Measurements from ENCODE around the gene NUB1.
A peak's percentile ranks its signal among the peaks of the same experiment; 100 is the strongest.
"Not testable (repeated sequence)": the region's sequence is repeated elsewhere in the genome, so short reads cannot be mapped to it uniquely, and the experiment has no call there.

NUB1 gene

GRCh38 chr7:151341357-151342101 is at the start of gene NUB1:
Gene NUB1 (plus strand): TSS chr7:151341812. CDS start chr7:151345350, 3,538 bp downstream.
- peak; percentile 91 for DNase-seq

DNA sequence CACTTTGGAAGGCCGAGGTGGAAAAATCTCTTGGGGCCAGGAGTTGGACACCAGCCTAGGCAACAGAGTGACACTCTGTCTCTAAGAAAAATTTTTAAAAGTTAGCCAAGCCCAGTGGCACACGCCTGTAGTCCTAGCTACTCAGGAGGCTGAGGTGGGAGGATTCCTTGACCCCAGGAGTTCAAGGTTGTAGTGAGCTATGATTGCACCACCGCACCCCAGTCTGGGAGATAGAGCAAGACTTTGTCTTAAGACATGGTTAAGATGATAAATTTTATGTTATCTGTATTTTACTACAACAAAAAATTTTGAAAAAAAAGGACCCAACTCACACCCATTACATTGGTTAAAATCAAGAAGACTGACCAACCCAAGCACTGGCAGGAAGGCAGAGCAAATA is 48.8 kb upstream of the NUB1 start:
- no peak for DNase-seq

DNA sequence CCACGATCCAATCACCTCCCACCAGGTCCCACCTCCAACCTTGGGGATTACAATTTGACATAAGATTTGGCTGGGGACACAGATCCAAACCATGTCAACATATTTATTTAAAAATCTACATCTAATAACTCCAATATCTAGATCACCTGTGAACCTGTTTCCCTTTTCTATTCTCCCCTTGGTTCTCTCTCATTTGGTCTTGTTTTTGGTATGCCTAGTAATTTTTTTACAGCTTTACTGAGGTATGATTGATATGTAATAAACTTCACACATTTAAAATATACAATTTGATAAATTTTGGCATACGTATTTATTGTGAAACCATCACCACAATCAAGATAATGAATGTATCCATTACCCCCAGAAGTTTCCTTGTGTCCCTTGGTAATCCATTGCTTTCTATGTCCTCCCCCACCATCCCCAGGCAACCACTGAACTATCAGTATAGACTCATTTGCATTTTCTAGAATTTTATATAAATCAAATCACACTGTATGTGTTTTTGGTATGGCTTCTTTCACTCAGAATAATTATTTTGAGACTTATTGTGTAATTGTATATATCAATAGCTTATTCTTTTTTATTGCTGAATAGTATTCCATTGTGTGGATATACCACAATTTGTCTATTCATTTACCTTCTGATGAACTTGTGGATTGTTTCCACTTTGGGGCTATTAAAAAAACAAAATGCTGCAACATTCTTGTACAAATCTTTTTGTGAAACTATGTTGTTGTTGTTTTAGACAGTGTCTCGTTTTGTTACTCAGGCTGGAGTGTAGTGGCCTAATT is 45.2 kb upstream of the NUB1 start:
- DNase-seq: no peak

GRCh38 chr7:151298765-151299164 is 42.8 kb upstream of the NUB1 start:
- no peak for DNase-seq

GRCh38 chr7:151299530-151299929 is 42.1 kb upstream of the NUB1 start:
- no peak for DNase-seq

- no peak for DNase-seq
Observed at GRCh38 chr7:151299940-151300645, 41.5 kb upstream of the NUB1 start.

DNA sequence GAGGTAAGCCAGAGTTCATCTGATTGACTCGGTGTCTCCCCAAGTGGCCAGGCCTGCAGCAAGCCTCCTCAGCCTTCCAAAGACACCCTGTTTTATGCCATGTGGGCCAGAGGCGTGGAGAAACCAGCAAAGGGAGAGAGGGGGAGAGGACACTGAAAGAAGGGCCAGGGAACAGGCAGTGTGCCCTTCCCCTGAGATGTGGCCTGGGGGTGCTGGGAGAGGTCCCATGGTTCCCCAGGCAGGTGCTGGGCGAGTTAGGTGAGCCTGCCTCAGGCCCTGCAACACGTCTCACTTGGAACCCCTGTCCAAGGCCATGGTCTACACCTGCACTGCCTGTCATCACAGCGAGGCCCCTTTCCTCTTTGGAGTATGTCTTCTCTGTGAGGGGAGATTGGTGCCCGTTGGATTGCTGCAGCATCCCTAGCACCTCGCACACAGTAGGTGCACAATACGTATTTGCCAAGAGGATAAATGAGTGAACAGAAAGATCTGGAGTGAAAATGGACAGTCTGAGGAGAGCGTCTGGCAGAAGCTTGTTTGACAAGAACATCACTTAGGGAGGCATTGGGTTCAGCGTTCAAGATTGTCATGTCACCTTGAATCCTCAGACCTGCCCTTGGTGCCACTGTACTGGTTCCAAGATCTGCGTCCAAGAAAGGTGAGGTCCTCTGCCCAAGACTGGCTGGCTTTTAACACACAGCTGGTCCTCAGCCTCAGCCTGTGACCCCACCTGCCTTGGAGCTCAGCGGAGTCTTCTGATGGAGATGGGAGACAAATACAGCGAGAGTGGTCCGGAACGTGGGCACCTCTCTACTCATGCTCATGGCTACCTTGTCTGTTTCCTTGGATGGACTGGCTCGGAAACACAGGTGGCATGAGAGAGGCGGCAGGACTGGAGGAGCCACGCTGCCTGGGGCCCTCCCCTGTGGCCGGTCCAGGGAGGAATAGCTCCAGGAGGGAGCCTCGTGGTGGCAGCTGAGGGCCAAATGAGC is 39.8 kb upstream of the NUB1 start:
- no peak for DNase-seq

DNA sequence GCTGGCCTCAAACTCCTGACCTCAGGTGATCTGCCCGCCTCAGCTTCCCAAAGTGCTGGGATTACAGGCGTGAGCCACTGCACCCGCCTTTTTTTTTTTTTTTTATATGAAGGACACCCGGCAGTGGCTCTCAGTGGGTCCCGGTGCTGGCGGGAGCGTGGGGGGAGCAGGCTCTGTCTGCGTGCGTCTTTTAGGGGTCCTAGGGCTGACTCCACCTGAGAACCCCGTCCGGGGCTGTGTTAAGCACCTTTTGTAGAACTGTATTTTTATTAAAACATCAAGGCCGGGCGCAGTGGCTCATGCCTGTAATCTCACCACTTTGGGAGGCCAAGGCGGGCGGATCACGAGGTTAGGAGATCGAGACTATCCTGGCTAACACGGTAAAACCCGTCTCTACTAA is 37.4 kb upstream of the NUB1 start:
- not testable (repeated sequence) for DNase-seq

DNA sequence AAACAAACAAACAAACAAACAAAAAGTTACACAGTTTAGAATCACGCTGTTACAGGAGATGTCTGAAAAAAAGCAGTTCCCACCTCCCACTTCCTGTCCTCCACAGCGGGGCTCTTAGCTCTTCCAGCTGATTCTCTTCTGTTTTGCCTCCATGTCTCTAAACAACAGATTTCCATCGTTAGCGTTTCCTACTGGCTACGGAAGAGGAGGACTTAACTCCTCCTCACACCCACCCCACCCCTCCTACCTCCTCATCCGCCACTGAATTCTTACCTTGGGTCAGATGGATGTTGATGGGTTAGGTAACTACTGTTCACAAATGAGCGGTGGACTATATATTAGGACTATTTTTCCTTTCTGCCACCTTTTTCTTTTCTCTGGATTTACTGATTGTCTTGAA is 36.8 kb upstream of the NUB1 start:
- DNase-seq: no peak

DNA sequence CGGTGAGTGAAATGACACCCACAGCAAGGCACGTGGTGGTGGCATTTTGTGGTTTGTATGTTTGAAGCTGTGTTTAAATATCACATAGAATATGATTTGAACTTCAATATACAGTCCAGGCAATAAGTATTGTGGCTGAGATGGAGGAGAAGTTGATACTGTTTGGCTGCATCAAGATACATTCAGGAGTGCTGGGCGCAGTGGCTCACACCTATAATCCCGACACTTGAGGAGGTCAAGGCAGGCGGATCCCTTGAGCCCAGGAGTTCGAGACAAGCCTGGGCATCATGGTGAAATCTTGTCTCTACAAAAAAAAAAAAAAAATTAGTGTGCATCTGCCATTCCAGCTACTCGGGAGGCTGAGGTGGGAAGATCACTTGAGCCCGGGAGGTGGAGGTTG is 35.2 kb upstream of the NUB1 start:
- DNase-seq: no peak

- no peak for DNase-seq
Observed at GRCh38 chr7:151306860-151307259, 34.8 kb upstream of the NUB1 start.

DNA sequence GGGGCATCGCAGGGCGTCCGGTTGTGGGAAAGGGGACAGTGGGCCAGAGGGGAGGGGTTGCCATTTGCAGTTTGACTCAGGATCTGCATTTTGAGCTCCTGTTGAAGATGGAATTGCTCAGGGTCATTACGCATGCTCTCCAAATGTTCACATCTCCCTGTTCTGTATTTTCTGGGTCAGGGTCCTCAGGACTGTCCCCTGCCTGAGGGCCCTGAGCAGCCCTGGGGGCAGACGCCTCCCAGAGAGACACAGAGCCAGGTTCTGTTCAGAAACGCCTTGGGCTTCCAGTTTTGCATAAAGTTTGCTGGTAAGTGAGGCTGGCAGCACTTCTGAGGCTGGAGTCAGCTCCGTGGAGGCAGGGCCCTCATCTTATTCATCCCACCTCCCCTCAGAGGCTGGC is 34.1 kb upstream of the NUB1 start:
- no peak for DNase-seq

GRCh38 chr7:151308256-151308655 is 33.4 kb upstream of the NUB1 start:
- no peak for DNase-seq

DNA sequence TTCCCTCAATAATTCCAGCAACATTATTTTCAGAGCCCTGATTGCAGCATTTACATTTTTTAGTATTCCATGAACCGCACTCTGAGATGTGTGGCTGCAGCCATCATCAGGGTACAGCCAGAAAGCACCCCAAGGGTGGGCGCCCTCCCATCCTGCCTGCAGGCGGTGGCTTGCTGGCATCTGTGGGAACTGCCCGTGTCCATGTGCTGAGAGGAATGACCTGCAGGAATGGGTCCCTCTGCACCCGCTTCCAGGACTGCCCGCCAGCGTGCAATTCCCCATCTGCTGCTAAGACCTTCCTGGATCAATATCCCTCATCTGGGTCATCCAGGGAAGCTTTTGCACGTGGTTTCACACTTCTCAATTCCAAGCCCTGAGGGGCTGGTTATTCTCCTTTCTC is 32.8 kb upstream of the NUB1 start:
- no peak for DNase-seq

- no peak for DNase-seq
Observed at GRCh38 chr7:151309311-151309710, 32.3 kb upstream of the NUB1 start.

DNA sequence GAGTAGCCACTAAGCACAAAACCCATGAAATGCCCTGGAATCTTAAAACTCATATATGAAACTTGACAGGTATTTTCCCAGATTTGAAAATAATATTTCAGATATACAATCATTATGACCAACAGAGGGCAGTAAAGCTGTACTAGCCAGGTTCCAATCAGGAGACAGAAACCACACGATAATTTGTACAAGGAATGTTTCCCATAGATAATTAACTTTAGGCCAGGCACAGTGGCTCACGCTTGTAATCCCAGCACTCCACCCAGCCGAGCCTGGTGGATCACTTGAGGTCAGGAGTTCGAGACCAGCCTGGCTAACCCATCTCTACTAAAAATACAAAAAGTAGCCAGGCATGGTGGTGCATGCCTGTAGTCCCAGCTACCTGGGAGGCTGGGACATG is 31.0 kb upstream of the NUB1 start:
- peak; percentile 21 for DNase-seq

GRCh38 chr7:151311294-151311864 is 30.2 kb upstream of the NUB1 start:
- DNase-seq: peak; percentile 13

DNA sequence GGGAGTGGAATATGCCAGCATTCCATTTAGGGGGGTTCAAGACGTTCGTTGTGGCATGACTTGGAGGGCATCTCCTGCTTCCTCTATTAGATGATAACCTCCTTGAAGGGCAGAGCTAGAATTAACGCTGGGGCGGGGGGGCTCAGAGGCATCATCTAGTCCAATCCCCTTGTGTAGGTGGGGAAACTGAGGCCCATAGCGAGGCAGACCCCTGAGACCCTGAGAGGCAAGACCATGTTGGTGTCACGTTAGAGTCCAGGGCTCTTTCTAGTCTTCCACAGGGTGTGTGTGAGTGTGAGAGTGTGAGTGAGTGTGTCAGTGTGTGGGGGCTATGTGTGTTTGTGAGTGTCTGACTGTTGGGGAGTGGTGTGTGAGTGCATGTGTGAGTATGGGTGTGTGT is 29.3 kb upstream of the NUB1 start:
- no peak for DNase-seq

DNA sequence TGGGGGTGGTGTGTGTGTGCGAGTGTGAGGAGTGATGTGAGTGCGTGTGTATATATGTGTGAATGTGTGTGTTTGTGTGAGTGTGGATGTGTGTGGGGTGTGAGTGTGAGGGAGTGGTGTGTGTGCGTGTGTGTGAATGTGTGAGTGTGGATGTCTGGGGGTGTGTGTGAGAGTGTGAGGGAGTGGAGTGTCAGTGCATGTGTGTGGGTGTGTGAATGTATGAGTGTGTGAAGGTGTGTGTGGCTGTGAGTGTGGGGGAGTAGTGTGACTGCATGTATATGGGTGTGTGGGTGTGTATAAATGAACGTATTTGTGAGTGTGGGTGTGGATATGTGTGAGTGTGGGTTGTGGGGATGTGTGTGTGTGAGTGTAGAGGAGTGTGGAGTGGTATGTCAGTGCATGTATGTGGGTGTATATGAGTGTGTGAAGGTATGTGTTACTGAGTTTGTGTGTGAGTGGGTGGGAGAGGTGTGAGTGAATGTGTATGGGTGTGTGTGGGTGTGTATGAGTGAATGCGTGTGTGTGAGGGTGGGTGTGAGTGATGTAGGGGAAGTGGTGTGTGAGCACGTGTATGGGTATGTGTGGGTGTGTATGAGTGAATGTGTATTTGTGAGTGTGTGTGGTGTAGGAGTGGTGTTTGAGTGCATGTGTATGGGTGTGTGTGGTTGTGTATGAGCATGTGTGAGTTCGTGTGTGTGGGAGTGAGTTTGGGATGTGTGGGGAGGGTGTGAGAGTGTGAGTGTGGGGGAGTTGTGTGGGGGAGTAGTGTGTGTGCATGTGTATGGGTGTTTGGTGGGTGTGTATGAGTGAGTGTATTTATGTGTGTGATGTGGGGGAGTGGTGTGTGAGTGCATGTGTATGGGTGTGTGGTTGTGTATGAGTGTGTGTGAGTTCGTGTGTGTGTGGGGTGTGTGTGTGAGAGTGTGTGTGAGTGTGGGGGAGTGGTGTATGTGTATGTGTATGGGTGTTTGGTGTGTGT is 28.5 kb upstream of the NUB1 start:
- peak; percentile 5 for DNase-seq

DNA sequence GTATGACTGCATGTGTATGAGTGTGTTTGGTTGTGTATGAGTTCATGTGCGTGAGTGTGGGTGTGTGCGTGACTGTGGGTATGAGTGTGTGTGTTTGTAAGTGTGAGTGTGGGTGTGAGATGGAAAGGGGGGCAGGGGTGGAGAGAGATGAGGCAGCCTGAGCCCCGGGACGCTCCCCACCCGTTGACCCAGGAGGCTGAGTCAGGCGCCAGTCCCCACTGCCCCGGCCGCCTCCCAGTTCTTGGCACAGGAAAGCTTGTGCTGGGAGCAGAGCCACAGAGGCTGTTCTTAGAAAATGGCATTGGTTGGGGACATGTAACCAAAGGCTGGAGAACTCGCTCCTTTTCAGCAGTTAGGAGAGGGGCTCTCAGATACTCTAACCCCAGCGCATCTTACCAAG is 27.8 kb upstream of the NUB1 start:
- DNase-seq: no peak

DNA sequence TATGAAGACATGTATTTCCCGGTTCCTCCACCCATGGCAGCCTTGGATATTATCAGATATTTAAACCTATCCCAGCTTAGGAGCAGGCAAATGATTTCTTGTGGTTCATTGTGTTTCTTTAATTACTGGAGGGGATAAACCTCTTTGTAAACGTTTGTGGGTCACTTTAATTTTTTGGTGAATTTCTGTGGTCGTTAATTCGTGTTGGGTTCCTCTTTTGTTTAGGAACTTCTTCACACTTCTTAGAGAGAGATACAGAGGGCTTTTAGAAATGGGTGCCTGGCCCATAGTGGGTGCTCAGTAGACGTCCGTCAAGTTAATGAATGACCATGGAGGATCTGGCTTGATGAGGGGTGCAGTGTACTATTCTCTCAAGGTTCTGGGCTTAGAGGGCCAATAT is 27.2 kb upstream of the NUB1 start:
- no peak for DNase-seq

All from CD4-positive, alpha-beta T cell treated with Interleukin-21 for 1 hour (primary cell).